Urothelium cell line (cell line): ENCODE data around the gene KRT38.
A peak's percentile ranks its signal among the peaks of the same experiment; 100 is the strongest.
"Not testable (repeated sequence)": the region's sequence is repeated elsewhere in the genome, so short reads cannot be mapped to it uniquely, and the experiment has no call there.

Experiments used
- DNase-seq: peaks from one replicate; pipeline ENCODE4 v3.0.0; 2011; ENCODE audit warnings: low spot score, mixed read lengths
- FAIRE-seq: peaks from 2 replicates; lab custom pipeline; 2011; peaks lifted over from hg19 to GRCh38; lab: Jason Lieb, UNC

The KRT38 gene

DNA sequence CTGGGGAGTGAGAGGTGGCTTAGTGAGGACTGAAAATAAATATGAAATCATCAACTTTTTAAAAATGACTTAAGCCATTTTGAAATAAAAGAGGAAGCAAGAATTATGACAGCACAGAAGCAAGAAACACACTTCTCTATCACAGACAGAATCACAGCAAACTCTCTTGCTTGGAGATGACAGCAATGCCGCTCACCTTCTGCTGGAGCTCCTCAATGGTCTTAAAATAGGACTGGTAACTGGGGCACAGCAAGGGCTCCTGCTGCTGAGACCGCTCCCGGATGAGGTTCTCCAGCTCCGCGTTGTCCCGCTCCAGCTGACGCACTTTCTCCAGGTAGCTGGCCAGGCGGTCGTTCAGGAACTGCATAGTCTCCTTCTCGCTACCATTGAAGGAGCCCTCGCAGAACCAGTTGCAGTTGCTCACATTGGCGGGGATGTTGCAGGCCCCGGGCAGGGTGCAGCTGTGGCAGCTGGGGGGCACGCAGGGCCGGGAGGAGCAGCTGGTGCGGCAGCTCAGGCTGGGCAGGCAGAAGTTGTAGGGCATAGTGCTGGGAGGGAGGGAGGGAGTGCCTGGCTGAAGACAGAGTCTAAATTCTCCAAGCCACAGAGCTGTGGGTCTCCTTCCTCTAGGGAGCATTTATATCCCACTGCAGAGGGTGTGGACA, 43.7 kb downstream of the KRT38 start, which contains the start of gene KRT31:
TSS of gene KRT31 (minus strand) at position 613 of the 665 bp plus-strand sequence. CDS start at position 544, 69 bp downstream.
- DNase-seq, result no peak
- FAIRE-seq, result no peak

DNA sequence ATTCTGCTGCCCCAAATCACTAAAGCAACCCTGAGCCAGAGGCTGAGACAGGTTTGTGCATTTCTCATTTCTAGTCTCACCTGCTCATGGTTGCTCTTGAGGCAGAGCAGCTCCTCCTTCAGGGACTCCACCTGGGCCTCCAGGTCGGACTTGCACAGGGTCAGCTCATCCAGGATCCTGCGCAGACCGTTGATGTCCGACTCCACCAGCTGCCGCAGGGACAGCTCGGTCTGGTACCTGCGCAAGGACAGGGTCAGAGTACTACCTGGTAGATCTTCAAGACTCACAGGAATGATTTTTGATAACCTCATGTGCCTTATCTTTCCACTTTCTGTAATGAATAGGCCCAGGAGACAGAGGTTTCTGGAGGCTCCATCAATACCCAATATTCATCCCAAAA, 44.4 kb downstream of the KRT38 start:
- no peak for FAIRE-seq
- DNase-seq, result no peak

DNA sequence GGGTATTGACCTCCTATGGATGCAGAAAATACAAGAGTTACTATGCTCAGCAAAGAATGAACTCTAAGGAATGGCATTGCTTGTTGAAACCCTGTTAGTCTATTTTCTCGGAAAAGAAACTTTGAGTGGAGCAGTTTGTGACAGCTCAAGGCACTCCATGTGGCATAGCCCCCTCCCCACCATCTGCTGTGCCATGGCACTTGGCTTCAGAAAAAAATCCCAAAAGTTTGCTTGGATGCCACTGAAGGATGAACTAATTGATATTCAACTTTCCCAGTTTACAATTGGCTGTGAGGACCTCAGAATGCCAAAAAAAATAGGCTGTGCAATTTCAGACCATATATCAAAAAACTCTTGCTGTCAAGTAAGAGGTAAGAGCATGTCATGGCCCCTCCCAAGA, 45.2 kb downstream of the KRT38 start:
- DNase-seq, result no peak

DNA sequence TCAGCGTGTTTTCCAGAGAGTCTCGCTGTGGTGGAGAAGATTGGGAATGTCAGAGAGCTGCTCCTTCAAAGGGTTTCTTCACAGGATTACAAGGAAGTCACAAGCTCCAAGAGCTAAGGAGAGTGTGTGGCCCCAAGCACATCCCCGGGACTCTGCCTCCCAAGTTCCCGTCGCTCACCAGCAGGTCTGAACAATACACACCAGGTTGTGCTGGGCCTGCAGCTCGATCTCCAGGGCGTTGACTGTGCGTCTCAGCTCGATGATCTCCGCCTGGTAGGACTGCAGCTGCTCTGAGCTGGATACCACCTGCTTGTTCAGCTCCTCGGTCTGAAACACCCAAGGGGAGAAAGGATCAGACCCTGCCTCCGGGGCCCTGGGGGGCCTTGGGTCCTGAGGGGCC, 45.7 kb downstream of the KRT38 start:
- DNase-seq, result not testable (repeated sequence)
- peak; percentile 88 for FAIRE-seq

More for the DNA sequence above, 45.2 kb downstream of the KRT38 start:
- no peak for FAIRE-seq

DNA sequence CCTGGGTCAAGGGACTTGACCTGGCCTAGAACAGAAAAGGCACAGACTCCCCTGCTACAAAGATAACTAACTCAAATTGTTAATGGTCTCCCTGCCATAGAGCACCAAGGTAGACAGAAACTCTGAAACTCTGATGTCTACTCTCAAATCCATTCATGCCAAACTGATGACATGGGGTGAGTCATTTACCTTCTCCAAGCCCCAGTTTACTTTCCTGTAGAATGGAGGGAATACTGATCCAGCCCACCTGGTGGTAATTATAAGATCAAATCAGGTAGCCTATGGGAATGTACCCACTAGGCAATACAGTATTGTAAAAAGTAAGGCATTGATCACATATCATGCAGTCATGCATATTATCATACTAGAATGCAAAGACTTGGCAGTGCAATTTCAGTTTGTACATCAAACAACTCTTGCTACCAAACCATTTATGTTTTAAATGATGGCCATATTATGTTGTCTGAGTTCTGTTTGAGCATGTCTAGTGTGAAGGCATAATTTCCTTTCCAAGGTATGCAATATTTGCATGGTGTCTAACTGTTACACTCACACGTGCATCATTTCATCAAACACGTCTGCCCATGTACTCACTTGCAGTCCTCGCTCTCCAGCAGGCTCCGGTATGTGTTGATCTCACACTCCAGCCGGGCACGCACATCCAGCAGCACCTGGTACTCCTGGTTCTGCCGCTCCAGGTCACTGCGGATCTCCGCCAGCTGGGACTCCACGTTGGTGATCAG, 46.4 kb downstream of the KRT38 start:
- DNase-seq, result no peak
- FAIRE-seq, result peak; percentile 90

DNA sequence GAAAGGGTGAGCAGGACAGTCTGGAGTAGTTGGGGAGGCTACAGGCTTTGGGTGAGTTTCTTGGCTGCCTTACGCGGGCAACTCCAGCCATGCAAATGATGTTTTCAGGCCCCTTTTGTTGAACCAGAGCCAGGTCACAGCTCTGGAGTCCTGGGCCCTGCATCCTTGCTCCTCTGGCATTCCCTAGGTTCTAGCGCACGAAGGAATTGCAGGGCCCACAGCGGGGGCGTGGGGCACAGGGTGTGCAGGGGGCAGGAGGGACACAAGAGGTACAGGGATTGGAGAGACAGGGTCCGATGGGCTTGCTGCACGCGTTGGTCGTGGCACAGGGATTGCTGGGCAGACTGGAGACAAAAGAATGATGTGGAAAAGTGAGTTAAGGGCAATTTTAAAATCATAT, 47.0 kb downstream of the KRT38 start:
- DNase-seq (no peak), FAIRE-seq (no peak)

DNA sequence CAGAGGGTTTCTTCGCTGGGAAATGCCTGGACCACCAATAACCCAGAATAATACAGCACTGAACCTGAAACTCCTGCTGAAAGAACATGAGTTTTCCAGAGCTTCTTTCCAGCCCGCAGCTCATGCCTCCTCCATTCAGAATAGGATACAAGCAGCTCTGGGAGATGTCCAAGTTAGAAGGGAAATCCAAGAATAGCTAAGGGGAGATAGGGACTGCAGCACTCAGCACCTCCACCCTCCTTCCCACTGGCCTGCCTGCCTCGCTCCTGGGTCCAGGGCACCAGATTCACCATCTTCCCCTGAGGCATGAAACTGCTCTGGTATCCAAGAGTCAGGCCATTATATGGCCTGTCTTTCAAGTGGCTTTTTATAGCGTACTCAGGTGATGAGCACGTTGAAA, 47.5 kb downstream of the KRT38 start:
- DNase-seq (no peak), FAIRE-seq (no peak)

DNA sequence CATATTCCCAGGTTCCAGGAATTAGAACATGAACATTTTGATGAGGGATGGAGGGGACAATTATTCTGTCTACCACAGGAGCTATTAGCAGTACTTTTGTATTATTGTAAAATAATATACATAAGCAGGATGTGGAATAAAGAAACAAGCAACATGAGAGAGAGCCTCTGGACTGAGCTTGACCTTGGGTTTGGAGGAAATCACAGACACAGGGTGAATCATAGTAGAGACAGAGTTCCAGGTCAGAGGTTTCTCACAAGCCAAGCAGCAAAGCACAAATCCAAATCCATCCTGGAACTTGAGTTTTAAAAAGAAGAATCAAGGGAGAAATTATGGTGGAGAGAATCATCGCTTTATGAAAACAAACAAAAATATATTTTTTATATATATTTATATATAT, 48.5 kb downstream of the KRT38 start:
- FAIRE-seq (no peak), DNase-seq (no peak)

DNA sequence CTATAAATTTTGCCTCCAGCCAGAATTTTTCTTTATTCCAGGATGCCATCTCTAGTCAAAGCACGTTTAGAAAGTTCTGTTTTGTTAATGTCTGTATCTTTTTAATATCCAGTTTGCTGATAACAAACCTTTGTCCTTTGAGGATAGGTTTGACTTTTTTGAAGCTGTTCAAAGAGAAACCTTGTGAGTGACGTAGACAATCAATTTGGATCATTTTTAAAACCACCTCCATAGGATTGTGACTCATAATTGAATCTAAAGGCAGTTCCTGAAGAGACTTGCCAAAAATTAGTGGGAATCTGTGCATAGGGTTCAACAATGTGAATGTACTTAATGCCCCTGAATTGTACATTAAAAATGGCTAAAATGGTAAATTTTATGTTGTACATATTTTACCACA, 49.2 kb downstream of the KRT38 start:
- DNase-seq (no peak), FAIRE-seq (no peak)

DNA sequence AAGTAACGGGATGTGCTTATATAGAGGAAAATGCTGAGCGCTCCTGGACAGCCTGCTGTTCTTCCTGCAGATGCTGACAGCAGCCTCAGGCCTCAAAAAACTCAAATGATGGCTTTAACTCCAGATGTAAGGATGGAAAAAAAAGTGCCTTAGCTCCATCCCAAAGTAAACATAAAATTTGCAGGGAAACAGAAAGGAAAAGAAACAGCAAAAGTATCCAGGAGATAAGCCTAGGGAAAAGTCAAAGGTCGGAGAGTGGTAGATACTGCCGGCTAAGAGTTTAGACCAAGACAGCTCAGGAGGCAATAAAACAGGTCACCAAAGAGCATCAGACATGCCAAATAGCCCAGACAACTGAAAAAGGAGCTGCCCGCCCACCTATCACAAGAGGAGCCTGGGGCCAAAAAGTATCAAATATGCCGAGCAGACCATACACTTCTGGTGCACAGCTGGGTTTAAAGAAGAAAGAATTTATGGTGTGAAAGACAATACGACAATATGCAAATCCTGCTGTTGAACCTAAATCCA, 50.3 kb downstream of the KRT38 start:
- FAIRE-seq, result no peak
- no peak for DNase-seq

DNA sequence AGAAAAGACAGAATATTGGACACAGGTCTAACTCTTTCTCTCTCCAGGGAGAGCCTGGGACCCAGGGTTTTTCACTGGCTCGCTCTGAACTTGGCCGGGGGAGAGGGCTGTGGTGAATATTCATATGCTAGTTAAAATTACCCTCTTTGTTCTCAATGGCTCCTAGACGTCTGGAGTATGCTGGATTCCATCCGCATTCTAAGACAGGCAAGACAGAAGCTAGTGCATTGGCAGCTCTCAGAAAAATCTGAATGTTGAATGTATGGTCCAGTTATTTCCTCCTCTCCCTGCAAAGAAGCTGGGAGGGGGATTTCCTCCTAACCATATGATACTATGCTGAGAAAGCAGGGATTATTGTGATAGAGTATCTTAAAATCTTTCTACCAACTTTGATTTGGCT, 53.1 kb downstream of the KRT38 start:
- FAIRE-seq (no peak), DNase-seq (no peak)

DNA sequence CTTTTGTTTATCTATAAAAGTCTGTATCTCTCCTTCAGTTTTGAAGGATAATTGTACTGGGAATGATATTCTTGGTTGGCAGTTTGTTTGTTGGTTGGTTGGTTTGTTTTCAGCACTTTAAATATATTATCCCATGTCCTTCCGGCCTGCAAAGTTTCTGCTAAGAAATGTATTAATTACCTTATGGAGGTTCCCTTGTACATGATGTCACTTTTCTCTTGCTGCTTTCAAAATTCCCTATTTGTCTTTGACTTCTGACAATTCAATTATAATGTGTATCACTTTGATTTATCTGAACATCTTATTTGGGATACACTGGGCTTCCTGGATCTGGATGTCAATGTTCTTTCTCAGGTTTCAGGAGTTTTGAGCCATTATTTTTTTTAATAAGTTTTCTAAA, 54.6 kb downstream of the KRT38 start:
- FAIRE-seq, result no peak
- no peak for DNase-seq
